Cortex of kidney (tissue), 1 donor: Measurements from ENCODE around the gene NDUFB6.
"Not testable (repeated sequence)": the region's sequence is repeated elsewhere in the genome, so short reads cannot be mapped to it uniquely, and the experiment has no call there.

Experiments used
- DNase-seq: peaks from one replicate; lab custom pipeline; 2025; lab: John Stamatoyannopoulos, UW

NDUFB6 gene

DNA sequence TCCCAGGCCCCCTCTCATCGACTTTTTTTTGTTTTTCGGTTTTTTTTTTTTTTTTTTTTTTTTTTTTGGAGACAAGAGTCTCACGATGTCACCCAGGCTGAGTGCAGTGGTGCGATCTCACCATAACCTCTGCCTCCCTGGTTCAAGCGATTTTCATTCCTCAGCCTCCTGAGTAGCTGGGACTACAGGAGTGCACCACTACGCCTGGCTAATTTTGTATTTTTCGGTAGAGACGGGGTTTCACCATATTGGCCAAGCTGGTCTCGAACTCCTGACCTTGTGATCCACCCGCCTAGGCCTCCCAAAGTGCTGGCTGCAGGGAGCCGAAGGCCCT, 48.4 kb downstream of the NDUFB6 start:
- not testable (repeated sequence) for DNase-seq

DNA sequence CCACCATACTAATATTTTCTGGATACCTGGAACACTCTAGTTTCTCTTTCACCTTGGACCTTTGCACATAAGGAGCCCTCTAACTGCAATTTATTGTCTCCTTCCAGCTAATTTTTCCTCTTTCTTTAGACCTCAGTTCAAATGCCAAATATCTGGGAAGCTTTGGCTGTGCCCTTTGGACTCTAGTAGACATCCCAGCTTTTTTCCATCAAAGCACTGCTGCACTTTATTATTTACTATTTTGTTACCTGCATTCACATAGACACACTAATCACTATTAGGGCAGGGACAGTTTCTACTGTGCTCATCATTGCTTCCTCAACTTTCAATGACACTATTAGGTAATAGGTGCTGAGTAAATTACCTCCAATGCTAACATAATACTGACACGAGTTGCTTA, 49.0 kb downstream of the NDUFB6 start:
- no peak for DNase-seq

DNA sequence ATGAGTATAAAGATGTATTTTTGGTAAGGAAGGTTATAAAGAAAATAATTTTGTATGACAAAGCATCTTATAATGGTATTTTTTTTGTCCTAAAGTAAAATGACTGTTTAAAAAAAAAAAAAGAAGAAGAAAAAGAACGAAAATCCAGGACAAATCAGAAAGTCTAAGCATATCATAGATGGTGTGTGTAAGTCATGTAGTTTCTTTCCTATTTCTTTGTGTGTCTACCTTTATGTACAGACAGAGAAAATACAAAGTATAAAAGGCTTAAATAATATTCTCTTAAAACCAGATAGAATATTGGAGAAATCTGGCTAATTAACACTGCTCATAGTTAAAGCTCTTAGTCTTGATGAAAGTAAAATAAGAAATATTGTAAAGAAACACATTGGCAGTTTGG, 54.7 kb downstream of the NDUFB6 start:
- no peak for DNase-seq

DNA sequence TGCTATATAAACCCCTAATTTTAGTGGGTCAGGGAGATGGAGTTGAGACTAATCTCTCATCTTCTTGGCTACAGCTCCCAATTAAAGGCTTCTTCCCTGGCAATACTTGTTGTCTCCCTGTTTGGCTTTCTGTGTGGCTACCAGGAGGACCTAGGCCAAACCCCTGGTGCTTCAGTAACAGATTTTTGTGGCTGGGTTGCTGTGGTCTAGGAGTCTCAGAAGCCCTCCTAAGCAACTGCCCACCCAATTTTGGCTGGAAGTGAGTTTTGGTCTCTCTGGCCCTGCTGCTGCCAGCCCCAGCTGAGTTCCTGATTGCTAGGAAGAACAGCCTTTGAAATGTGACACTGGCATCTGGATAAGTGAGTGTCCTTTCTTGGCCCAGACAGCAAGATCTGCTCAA, 56.7 kb downstream of the NDUFB6 start:
- DNase-seq = no peak

DNA sequence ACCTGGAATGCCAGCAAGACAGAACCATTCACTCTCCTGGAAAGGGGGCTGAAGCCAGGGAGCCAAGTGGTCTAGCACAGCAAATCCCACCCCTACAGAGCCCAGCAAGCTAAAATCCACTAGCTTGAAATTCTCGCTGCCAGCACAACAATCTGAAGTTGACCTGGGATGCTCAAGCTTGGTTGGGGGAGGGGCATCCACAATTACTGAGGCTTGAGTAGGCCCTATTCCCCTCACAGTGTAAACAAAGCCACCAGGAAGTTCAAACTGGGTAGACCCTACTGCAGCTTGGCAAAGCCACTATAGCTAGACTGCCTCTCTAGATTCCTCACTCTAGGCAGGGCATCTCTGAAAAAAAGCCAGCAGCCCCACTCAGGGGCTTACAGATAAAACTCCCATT, 64.2 kb downstream of the NDUFB6 start:
- DNase-seq = no peak

DNA sequence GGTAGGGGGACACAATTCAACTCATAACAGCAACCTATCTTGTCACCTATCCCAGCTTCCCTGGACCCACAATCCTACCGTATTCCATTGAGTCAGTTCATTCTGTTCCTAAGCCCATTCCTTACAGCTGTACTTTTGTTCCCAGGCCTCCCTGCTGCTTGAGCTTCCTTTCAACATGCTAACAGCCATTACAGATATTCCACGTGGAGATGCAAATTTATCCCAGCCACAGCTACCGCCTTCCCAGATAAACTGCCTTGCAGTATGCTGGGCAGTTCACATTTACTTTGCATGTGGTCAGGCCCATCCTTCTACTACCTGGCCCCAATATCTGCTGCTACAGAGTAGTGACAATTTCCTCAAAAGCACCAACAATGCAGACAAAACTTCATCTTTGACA, 70.0 kb downstream of the NDUFB6 start:
- no peak for DNase-seq
